Iris pigment epithelial cell (primary cell): ENCODE measurements around the gene ABCA7.
"Not testable (repeated sequence)": the region's sequence is repeated elsewhere in the genome, so short reads cannot be mapped to it uniquely, and the experiment has no call there.

Source experiments
- DNase-seq: peaks from one replicate; pipeline ENCODE4 v3.0.0-alpha.2; 2011; ENCODE audit warnings: low read depth

The ABCA7 gene

DNA sequence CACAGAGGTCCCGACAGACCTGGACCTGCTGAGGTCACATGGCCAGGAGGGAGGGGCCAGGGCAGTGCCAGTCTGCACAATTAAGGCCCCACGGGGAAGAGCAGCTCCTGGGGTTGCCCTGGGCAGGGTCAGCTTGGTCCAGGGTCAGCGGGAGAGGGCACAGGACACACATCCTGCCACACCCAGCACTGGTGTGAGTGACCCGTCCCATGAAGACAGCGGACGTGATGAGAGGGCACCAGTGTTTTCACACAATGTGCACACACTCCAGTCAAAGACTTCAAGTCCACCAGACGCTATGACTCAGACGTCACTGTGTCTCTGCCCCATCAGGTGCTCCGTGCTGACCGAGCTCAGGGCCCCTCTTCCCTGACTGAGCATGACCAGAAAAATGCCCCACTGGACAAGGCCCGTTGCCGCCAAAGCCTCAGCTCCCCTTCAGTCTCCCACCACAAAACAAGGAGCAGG, 23.2 kb upstream of the ABCA7 start:
- peak; percentile 78 for DNase-seq

GRCh38 chr19:1017115-1017905, 22.6 kb upstream of the ABCA7 start:
- no peak for DNase-seq

- no peak for DNase-seq
Measured at GRCh38 chr19:1017906-1018305, 22.0 kb upstream of the ABCA7 start.

- no peak for DNase-seq
Measured at GRCh38 chr19:1018393-1018792, 21.5 kb upstream of the ABCA7 start.

- no peak for DNase-seq
Measured at GRCh38 chr19:1018932-1019615, 20.8 kb upstream of the ABCA7 start.

DNA sequence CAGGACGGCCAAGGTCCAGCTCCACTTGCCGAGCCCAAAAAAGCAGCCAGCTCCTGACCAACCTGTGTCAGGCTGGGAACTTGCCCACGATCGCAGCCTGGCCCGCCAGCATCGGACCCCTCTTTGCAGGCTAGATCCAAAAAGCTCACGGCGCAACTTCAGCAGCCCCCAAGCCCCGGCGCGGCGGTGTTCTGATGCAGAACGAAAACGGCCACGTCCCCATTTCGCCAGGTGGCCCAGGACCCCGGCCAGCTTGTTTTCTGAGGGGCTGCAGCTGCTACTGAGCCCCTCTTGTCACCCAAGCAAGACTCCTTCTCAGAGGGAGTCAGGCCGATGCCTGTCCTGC, 20.3 kb upstream of the ABCA7 start:
- no peak for DNase-seq

- DNase-seq: no peak
Measured at GRCh38 chr19:1019980-1020867, 19.7 kb upstream of the ABCA7 start.

GRCh38 chr19:1020868-1021425, 19.0 kb upstream of the ABCA7 start, which contains the start of gene TMEM259:
Gene TMEM259, minus strand, starts transcription at chr19:1021123. Its CDS starts 127 bp downstream, at chr19:1020996.
- peak; percentile 97 for DNase-seq

DNA sequence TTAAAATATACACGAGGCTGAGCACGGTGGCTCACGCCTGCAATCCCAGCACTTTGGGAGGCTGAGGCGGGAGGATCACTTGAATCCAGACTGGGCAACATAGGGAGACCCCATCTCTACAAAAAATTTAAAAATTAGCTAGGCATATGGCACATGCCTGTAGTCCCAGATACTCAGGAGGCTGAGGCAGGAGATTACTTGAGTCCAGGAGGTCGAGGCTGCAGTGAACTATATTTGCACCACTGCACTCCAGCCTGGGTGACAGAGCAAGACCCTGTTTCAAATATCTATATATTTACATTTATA, 16.1 kb upstream of the ABCA7 start:
- DNase-seq: not testable (repeated sequence)

DNA sequence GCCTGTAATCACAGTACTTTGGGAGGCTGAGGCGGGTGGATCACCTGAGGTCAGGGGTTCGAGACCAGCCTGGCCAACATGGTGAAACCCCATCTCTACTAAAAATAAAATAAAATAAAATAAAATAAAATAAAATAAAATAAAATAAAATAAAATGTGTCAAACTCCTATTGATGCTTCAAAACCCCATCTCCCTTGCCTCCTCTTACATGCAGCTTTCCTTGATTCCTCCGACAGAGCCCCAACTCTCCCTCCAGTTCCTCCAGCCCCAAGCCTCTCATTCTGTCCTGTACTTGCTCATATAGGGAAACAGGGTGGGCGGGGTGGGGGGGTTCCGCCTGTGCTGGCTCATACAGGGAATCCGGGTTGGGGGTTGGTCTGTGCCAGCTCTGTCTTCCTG, 14.8 kb upstream of the ABCA7 start:
- not testable (repeated sequence) for DNase-seq

- peak; percentile 78 for DNase-seq
Measured at GRCh38 chr19:1025960-1026782, 13.7 kb upstream of the ABCA7 start, which contains the start of gene CNN2. Gene CNN2, plus strand, starts transcription at chr19:1026608. Its CDS starts 54 bp downstream, at chr19:1026662.

- DNase-seq: peak; percentile 28
Measured at GRCh38 chr19:1026783-1027649, 12.9 kb upstream of the ABCA7 start.

DNA sequence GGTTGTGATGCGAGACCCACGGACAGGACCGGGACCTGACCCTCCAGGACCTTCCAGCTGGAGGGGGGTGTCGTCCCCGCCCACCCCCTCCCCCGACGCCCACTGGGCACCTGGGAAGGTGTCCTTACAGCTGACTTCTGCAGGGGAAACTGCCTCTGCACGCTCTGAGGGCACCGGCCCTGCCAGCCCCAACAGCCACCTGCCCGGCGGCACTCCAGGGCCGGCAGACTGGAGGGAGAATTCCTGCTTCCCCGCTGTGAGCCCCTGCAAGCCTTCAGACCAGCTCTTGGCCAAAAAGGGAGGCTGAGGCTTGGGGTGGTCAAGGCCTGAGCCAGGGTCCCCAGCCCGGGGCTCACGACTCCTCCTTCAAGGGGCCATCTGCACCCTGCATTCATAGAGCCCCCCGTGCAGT, 12.3 kb upstream of the ABCA7 start:
- DNase-seq: peak; percentile 18

- peak; percentile 92 for DNase-seq
Measured at GRCh38 chr19:1028062-1028926, 11.6 kb upstream of the ABCA7 start.

DNA sequence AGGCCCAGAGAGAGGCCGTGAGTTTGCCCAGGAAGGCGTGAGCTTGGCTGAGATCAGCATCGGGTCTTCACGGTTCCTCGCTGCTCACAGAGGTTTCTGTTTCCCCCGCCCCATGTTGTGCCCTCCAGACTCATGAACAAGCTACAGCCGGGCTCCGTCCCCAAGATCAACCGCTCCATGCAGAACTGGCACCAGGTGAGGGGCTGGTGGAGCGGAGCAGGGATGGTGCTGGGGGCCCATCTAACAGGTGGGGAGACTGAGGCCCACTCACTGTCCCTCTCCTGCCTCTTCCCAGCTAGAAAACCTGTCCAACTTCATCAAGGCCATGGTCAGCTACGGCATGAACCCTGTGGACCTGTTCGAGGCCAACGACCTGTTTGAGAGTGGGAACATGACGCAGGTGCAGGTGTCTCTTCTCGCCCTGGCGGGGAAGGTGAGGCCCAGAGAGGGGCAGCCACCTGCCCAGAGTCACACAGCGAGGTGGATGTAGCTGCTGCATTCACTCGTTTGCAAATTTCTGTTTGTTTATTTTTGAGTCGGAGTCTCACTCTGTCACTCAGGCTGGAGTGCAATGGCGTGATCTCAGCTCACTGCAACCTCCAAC, 7.5 kb upstream of the ABCA7 start:
- DNase-seq: no peak

GRCh38 chr19:1035998-1036621, 3.8 kb upstream of the ABCA7 start:
- DNase-seq: no peak

DNA sequence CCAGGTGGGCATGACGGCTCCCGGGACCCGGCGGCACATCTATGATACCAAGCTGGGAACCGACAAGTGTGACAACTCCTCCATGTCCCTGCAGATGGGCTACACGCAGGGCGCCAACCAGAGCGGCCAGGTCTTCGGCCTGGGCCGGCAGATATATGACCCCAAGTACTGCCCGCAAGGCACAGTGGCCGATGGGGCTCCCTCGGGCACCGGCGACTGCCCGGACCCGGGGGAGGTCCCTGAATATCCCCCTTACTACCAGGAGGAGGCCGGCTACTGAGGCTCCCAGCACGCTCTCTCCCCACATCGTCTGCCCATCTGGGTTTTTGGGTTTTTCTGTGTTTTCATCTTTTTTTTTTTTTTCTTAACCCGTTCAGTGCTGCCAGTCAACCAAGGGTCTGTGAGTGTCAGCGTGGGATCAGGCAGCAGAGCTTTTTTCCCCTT, 2.3 kb upstream of the ABCA7 start:
- no peak for DNase-seq

GRCh38 chr19:1038978-1039645, 795 bp upstream of the ABCA7 start:
- no peak for DNase-seq
